ENCODE results near the gene IDS.
"Not testable (repeated sequence)": the region's sequence is repeated elsewhere in the genome, so short reads cannot be mapped to it uniquely, and the experiment has no call there.

Gene IDS

DNA sequence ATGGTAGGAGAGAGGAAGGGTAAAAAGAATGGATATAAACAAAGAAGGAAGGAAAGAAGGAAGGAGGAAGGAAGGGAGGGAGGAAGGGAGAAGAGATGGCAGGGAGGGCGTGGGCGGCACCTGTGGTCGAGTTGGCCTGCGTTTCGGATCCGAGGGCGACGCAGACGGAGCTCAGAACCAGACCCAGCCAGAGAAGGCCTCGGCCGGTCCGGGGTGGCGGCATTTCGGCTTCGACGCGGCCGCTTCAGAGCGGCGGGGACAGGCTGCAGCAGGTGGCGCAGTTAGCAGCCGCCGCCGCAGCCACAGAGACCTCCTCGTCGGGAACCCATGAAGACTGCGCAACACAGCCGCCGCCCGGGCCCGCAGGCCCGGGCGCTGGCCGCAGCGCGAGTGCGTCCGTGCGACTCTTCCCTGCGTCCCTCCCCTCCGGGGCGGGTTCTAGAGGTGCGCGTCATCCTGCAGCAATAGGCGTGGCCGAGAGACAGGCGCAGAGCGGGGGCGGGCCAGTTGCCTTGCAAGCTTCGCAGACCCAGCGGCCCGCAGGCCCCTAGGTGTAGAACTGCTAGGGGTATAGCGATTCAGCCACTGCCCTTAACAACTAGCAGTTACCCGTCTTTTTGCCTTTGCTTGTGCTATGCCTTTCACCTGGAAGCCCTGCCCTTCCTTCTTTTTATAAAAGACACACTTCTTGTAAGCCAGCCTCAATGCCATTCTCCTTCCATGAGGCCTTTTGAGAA is at the start of gene IDS:
TSS of gene IDS (minus strand) at position 392 of the 737 bp plus-strand sequence. CDS start at position 223, 169 bp downstream.
- DNase-seq (ENCODE audit: low read depth in 2 of 2), result peak; percentile 66 to 80

DNA sequence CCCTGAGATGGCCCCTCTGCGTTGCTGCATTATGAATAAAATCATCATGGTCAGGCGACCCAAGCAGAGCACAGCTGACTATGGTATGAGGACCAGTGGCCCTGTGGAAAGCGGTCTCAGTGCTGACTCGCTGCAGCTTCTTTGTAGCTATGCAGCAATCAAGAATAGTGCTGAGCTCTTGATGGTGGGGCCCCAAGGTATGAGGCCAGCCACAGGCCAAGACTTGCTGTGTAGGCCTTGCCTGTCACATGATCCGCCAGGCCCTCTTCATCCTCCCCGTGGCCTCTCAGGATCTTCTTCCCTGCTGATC is 46.8 kb upstream of the IDS start:
- DNase-seq (ENCODE audit: low read depth in 2 of 2), result not testable (repeated sequence)

- not testable (repeated sequence) for DNase-seq (ENCODE audit: low read depth in 2 of 2)
Measured at GRCh38 chrX:149551245-149551938, 46.3 kb upstream of the IDS start.

- not testable (repeated sequence) for DNase-seq (ENCODE audit: low read depth in 2 of 2)
Measured at GRCh38 chrX:149550454-149550853, 45.3 kb upstream of the IDS start.

DNA sequence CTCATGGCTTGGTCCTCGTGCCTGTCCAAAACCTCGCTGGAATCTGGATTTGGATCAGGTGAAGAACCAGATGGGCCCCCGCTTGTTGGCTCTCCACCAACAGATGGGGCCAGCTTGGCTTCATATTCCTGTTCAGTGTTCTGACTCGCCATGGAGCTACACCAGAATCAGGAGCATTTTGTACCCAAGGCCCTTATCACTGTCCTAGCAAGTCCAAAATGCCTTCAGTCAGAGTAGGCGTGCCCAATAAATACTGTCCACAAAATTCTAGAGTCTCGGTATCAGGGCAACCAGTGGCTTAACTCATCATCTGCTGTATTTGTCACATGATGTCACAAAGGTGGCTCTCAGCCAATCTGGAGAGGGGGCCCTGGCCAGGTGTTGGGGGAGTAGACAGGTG is 44.6 kb upstream of the IDS start, which contains the start of gene HSFX3:
TSS of gene HSFX3 (minus strand) at position 224 of the 400 bp plus-strand sequence. CDS start at position 152, 72 bp downstream.
- DNase-seq (ENCODE audit: low read depth in 2 of 2), result not testable (repeated sequence)

DNA sequence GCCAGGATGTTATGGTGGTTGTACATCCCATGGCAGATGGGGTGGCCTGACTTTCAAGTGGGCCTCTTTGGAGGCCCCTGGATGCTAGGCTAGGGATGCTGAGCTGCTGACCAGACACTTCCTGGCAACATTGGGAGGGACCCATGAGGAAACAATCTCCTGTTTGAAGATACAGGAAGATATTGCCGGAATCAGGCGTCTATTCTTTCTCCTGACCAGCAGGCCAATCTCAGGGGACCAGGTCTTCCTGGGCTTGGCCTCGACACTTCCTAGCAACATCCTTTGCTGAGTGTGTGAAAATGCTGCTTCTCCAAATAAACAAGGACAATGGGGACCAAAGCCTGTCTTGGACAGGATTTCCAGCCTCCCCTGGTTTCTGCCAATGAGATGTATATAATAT is 42.7 kb upstream of the IDS start:
- DNase-seq (ENCODE audit: low read depth in 2 of 2), result not testable (repeated sequence)

DNA sequence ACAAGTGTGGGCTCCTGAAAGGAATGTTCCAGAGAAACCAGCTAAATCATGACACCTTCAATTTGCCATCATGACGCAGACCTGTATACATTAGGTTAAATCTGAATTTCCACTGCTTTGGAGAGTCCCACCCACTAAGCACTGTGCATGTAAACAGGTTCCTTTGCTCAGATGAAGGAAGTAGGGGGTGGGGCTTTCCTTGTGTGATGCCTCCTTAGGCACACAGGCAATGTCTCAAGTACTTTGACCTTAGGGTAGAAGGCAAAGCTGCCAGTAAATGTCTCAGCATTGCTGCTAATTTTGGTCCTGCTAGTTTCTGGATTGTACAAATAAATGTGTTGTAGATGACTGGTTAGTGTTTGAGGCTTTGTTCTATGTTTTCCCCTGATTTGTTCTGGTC is 41.9 kb upstream of the IDS start:
- not testable (repeated sequence) for DNase-seq (ENCODE audit: low read depth in 2 of 2)

- not testable (repeated sequence) for DNase-seq (ENCODE audit: low read depth in 2 of 2)
Measured at GRCh38 chrX:149545545-149546543, 40.7 kb upstream of the IDS start.

DNA sequence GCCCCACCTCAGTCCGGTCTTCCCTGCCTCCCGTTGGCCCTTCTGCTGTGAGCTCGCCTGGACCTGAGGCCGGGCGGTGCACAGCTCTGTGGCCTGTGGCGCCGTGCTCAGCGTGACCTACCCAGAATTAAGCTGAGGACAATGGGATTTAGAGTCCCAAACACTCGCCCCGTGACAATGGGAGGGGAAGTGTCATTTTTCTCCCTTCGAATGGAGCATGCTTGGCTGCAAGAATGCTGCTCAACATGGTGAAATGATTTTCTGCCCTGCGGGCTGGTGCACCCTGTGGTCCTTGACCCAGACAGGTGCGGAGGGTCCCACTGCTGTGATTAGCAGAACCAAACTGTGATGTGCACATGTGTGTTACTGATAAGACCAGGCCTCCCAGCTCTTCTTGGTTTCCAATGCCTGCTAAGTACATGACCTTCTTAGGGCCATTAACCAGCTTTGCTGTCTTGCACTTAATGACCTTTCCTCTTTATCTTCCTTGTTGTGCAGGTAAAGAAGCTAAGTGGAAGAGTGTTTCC is 36.5 kb upstream of the IDS start:
- no peak for DNase-seq (ENCODE audit: low read depth in 2 of 2)

GRCh38 chrX:149540621-149541520 is 35.8 kb upstream of the IDS start, which contains the start of gene EOLA1:
EOLA1 (plus strand) TSS chrX:149541012; CDS start chrX:149545631, 4,619 bp downstream.
- DNase-seq (ENCODE audit: low read depth in 2 of 2), result peak; percentile 84 to 89

GRCh38 chrX:149540131-149540620 is 35.1 kb upstream of the IDS start:
- peak; percentile 84 to 88 for DNase-seq (ENCODE audit: low read depth in 2 of 2)

DNA sequence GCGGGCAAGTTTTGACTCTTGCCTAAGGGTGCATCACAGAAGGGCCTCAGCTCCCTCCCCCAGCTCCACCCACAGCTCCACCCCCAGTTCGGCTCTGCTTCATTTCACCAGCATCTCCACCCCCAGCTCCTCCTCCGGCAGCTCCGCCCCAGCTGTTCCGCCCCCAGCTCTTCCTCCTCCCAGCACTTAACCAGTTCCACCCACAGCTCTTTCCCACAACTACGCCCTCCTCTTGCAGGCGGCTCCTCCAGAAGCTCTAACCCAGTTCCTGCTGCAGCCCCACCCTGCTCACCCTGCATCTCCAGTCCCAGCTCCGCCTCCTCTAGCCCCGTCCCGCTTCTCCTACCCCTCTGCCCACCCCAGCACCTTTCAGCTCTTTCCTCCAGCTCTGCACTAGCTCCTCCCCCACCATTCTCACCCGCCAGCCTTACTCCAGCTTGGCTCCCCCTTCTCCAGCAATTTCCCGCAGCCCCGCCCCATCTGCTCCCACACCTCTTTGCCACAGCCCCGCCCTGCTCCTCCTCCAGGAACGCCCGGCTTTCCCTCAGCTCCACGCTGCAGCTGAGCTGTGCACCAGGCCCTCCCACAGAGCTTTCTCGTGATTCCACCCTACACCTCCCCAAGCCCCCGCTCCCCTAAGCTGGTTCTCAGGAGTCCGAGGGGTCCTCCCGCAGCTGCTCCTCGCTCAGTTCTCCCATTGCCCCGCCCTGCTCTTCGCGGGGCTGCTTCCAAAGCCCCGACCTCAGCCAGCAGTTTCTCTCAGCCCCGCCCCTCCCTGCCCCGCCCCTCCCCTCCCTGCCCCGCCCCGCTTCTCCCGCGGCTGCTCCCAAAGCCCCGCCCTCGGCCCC is 34.4 kb upstream of the IDS start:
- DNase-seq (ENCODE audit: low read depth in 2 of 2), result peak; percentile 81 to 83

DNA sequence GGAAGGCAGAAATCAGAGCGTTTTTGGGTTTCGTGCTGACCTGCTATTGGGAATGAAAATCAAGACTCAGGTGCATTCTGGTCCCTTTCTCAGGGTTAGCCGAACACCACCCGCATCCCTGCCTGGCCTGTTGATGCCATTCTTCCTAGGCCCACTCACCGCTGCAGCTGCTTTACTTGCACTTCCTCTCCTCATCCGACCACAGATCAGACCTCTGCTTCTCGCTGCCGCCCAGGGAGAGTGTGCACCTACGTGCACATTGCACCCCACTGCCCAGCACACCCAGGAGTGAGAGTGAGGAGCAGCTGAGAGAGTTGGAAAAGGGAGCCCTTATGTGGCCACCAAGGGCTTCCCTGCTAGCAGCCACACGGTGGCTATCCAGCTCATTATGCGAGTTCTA is 32.4 kb upstream of the IDS start:
- not testable (repeated sequence) for DNase-seq (ENCODE audit: low read depth in 2 of 2)

GRCh38 chrX:149534926-149535602 is 30.0 kb upstream of the IDS start:
- not testable (repeated sequence) for DNase-seq (ENCODE audit: low read depth in 2 of 2)

DNA sequence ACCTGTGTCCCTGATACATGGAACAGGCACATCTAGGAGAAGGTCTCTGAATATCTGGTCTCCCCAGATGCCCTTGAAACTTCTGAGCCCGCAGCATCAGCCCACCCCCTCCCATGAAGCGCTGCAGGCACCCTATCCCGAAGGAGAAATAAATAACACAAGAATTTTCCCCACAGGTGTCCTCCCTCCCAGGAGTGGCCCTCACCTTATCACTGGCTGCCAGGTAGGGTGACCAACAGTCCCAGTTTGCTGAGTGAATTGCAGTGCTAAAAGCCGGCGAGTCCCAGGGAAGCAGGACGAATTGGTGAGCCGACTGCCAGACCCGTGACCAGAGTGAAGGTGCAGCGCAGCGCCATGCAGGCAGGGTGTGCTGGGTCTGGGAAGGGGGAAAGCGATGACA is 28.9 kb upstream of the IDS start:
- DNase-seq (ENCODE audit: low read depth in 2 of 2), result not testable (repeated sequence)

DNA sequence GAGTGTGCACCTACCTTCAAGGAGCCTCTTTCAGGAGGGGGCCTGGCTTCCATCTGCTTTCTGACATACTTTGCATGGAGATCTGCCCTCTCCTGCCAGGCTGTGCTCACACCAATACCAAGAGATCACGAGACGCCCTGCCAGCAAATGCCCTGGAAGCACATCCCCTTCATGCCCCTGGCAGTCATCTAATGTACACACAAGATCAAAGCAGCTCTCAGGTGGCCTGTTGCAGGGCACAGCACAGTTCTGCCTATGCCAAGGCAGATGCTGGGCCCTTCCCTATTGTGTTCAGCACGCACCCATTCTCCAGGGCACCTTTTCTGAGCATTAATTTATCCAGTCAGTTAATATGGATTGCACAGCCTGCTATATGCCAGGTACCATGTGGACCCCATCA is 27.8 kb upstream of the IDS start:
- not testable (repeated sequence) for DNase-seq (ENCODE audit: low read depth in 2 of 2)

DNA sequence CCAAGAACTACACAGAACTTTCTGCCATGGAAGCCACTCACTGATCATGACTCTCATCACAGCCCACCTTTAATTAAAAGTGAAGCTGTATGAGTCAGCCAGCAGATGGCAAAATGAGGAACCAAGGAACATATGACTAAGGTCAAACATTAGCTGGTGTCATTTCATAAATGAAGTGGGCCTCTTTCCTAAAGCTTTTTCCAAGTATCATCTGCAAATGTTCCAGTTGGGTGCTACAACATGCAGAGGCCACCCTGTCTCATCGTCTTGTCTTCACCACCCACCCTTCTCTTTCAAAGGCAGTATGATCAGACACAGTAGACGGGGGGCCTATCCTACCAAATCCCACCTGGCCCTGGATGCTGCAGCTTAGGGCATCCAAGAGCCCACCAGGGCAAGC is 26.5 kb upstream of the IDS start:
- DNase-seq (ENCODE audit: low read depth in 2 of 2), result no peak

GRCh38 chrX:149528381-149528780 is 23.3 kb upstream of the IDS start:
- DNase-seq (ENCODE audit: low read depth in 2 of 2), result no peak

DNA sequence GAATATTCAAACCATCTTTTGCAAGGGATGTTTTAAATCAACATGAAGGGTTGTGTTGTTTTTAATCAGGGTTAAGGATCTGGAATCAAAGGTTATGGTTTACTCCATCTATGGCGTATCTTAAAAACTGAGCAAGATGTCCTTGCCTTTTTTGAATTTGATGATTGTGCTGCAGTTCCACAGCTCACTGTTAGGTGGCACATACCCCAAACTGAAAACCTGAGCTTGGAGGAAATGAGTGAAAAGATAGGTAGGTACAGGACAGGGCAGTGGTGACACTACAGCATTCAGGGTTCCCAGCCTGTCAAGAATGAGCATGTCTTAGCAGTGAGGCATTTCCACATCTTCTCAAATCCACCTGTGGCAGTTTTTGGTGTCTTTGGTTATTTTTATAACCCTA is 22.6 kb upstream of the IDS start:
- DNase-seq (ENCODE audit: low read depth in 2 of 2), result no peak
